Keratinocyte (primary cell): Measurements from ENCODE around the gene ZCCHC10. TPM values are rescaled to one million over a fixed set of nuclear protein-coding genes. Genes with fewer than 3 reads are reported as not detected.

Experiments used
- DNase-seq: peaks from one replicate; pipeline ENCODE4 v3.0.0-alpha.2; 2011; ENCODE audit warnings: low read depth, missing footprints, low spot score
- FAIRE-seq: peaks from 2 replicates; lab custom pipeline; 2011; peaks lifted over from hg19 to GRCh38; lab: Jason Lieb, UNC
- H2AFZ ChIP-seq: 2 replicates; pipeline ENCODE4 v1.6.0; 2012; ENCODE audit warnings: low read length, control low read depth, inconsistent platforms; ENCODE audit not compliant: control insufficient read depth
- H3K27ac ChIP-seq: 2 replicates; pipeline ENCODE4 v1.5.1; 2011; ENCODE audit warnings: low read length; ENCODE audit not compliant: control insufficient read depth, insufficient read depth
- H3K27me3 ChIP-seq: 3 replicates; pipeline ENCODE4 v1.6.0; 2011; ENCODE audit warnings: low read length; ENCODE audit not compliant: control insufficient read depth, insufficient read depth; ENCODE audit errors: extremely low read depth
- H3K36me3 ChIP-seq, 2 experiments: 2 replicates in 1 of 2; 3 replicates in 1 of 2; pipeline ENCODE4 v1.5.1; 2011; ENCODE audit warnings: low read length in 2 of 2, mild to moderate bottlenecking in 1 of 2; ENCODE audit not compliant: control insufficient read depth in 2 of 2, insufficient read depth in 2 of 2; ENCODE audit errors: extremely low read depth in 1 of 2
- H3K4me1 ChIP-seq: 3 replicates; pipeline ENCODE4 v1.5.1; 2011; ENCODE audit warnings: low read length; ENCODE audit not compliant: control insufficient read depth, insufficient read depth; ENCODE audit errors: extremely low read depth
- H3K4me2 ChIP-seq: 3 replicates; pipeline ENCODE4 v1.6.0; 2011; ENCODE audit warnings: low read depth, low read length; ENCODE audit not compliant: control insufficient read depth, insufficient read depth; ENCODE audit errors: extremely low read depth
- H3K4me3 ChIP-seq, 3 experiments: fragments of 200-600 bp in 1 of 3; sonication (generic) in 1 of 3; 2 replicates in 2 of 3; 3 replicates in 1 of 3; pipeline ENCODE4 v1.5.1; 2011 to 2016; ENCODE audit warnings: low read length in 3 of 3, mild to moderate bottlenecking in 3 of 3, control low read depth in 2 of 3, inconsistent platforms in 1 of 3, low read depth in 1 of 3, mixed read lengths in 1 of 3, mixed run types in 1 of 3, moderate library complexity in 1 of 3; ENCODE audit not compliant: control insufficient read depth in 2 of 3, insufficient read depth in 2 of 3; ENCODE audit errors: extremely low read depth in 1 of 3
- H3K79me2 ChIP-seq: 2 replicates; pipeline ENCODE4 v1.6.0; 2012; ENCODE audit warnings: low read length; ENCODE audit not compliant: control insufficient read depth, insufficient read depth
- H3K9ac ChIP-seq: 3 replicates; pipeline ENCODE4 v1.6.0; 2011; ENCODE audit warnings: low read length; ENCODE audit not compliant: control insufficient read depth, insufficient read depth; ENCODE audit errors: extremely low read depth
- H3K9me1 ChIP-seq: 3 replicates; pipeline ENCODE4 v1.6.0; 2011; ENCODE audit warnings: low read length; ENCODE audit not compliant: control insufficient read depth, insufficient read depth; ENCODE audit errors: extremely low read depth
- H3K9me3 ChIP-seq: 2 replicates; pipeline ENCODE4 v1.5.1; 2012; ENCODE audit warnings: low read depth, low read length; ENCODE audit not compliant: control insufficient read depth
- H4K20me1 ChIP-seq: 3 replicates; pipeline ENCODE4 v1.6.0; 2011; ENCODE audit warnings: low read length; ENCODE audit not compliant: control insufficient read depth, insufficient read depth; ENCODE audit errors: extremely low read depth
- EZH2 ChIP-seq: IDR thresholded peaks from one replicate; pipeline ENCODE4 v1.6.1; 2012; ENCODE audit warnings: inconsistent platforms, mild to moderate bottlenecking, low read length, moderate library complexity
- dilution Hi-C: fragments of 300-500 bp; cut with MboI; formaldehyde crosslinking; loops from one replicate; pipeline ENCODE4 v1.7.0; 2020; ENCODE audit warnings: low sequenced_read_pairs; ENCODE audit not compliant: extremely low pct_ligation_motif_present
- polyA plus RNA-seq, 5 experiments: library from polyadenylated mRNA; depleted of rRNA in 3 of 5; stranded (reverse) in 3 of 5; stranded (forward) in 1 of 5; unstranded in 1 of 5; fragments of >200 nt; gene quantifications; 1 replicate in 1 of 5; 2 replicates in 3 of 5; 3 replicates in 1 of 5; pipeline versions ENCODE4 v1.2.1 to v1.2.3, GENCODE V29; 2011 to 2012; ENCODE audit warnings: missing spikeins in 2 of 5, low read depth in 1 of 5, low replicate concordance in 1 of 5
- TF ChIP-seq, protein P1 (sequence below), 3 experiments: IDR thresholded peaks in 1 of 3; conservative IDR thresholded peaks in 1 of 3; optimal IDR thresholded peaks in 1 of 3; 2 replicates in 2 of 3; 3 replicates in 1 of 3; pipeline versions ENCODE3 to v1.5.1; 2011; ENCODE audit warnings: low read length in 3 of 3, mild to moderate bottlenecking in 3 of 3, moderate library complexity in 2 of 3, control low read depth in 1 of 3, inconsistent platforms in 1 of 3; ENCODE audit not compliant: insufficient read depth in 2 of 3; ENCODE audit errors: extremely low read depth in 1 of 3

Gene ZCCHC10
- polyA plus RNA-seq, 1 donor (not counting 4 experiments of a cell fraction or from before 2014, with no cell fraction given) = 38.5 TPM

DNA sequence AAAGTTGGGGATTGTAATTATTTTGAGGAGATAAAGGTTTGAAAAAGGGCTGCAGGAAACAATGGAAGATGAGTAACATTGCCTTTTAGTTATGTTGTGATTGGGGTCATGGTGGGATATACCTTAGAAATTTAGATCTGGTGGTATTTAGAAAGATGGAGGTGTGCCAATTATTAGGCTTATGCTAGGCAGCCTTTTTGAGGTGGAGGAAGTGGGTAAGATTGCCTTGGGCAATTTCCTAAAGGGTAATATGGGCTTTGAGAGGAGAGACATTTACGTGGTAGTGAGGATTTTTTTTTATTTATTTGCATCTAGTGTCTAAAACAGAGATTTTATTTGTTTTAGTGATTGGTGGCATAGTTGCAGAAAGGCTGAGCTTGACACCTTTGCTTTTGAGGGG lies 35.9 kb upstream of the ZCCHC10 start:
- dilution Hi-C loops = no loop called here
- no peaks in the 10 kb centered on the region for H3K9me1 ChIP-seq
- no peak for TF ChIP-seq EZH2
- TF ChIP-seq, protein P1, sequence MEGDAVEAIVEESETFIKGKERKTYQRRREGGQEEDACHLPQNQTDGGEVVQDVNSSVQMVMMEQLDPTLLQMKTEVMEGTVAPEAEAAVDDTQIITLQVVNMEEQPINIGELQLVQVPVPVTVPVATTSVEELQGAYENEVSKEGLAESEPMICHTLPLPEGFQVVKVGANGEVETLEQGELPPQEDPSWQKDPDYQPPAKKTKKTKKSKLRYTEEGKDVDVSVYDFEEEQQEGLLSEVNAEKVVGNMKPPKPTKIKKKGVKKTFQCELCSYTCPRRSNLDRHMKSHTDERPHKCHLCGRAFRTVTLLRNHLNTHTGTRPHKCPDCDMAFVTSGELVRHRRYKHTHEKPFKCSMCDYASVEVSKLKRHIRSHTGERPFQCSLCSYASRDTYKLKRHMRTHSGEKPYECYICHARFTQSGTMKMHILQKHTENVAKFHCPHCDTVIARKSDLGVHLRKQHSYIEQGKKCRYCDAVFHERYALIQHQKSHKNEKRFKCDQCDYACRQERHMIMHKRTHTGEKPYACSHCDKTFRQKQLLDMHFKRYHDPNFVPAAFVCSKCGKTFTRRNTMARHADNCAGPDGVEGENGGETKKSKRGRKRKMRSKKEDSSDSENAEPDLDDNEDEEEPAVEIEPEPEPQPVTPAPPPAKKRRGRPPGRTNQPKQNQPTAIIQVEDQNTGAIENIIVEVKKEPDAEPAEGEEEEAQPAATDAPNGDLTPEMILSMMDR (optimal IDR thresholded peaks at IDR 0.05 in 1 of 3, IDR thresholded peaks at IDR 0.05 in 1 of 3, conservative IDR thresholded peaks at IDR 0.05 in 1 of 3; ENCODE audit: extremely low read depth in 1 of 3, insufficient read depth in 2 of 3, low read length in 3 of 3) = no peak
- H3K4me2 ChIP-seq = no peak overlapping the region
- FAIRE-seq (no peak), DNase-seq (no peak)
- H3K36me3 ChIP-seq = peaks cover 3 to 4% of the 10 kb centered on the region in 2 experiments
- H3K27ac ChIP-seq = no peak overlapping the region
- H3K4me3 ChIP-seq = no peak overlapping the region
- H4K20me1 ChIP-seq = peaks cover 28% of the 10 kb centered on the region
- H3K4me1 ChIP-seq = peaks cover 12% of the 10 kb centered on the region
- no peak overlapping the region for H3K9ac ChIP-seq
- H3K9me3 ChIP-seq = no peaks in the 10 kb centered on the region
- no peak overlapping the region for H2AFZ ChIP-seq
- peaks cover 95% of the 10 kb centered on the region for H3K79me2 ChIP-seq
- H3K27me3 ChIP-seq = no peaks in the 10 kb centered on the region

GRCh38 chr5:133059621-133060020 lies 33.3 kb upstream of the ZCCHC10 start:
- no peak overlapping the region for H2AFZ ChIP-seq
- no peaks in the 10 kb centered on the region for H3K9me1 ChIP-seq
- H3K27ac ChIP-seq = no peak overlapping the region
- H3K4me2 ChIP-seq = no peak overlapping the region
- TF ChIP-seq, protein P1 (optimal IDR thresholded peaks at IDR 0.05 in 1 of 3, IDR thresholded peaks at IDR 0.05 in 1 of 3, conservative IDR thresholded peaks at IDR 0.05 in 1 of 3; ENCODE audit: extremely low read depth in 1 of 3, insufficient read depth in 2 of 3, low read length in 3 of 3) = no peak
- TF ChIP-seq EZH2 = no peak
- no peaks in the 10 kb centered on the region for H3K27me3 ChIP-seq
- H4K20me1 ChIP-seq = peaks cover 36% of the 10 kb centered on the region
- DNase-seq (no peak), FAIRE-seq (no peak)
- H3K4me3 ChIP-seq = no peak overlapping the region
- no peaks in the 10 kb centered on the region for H3K9me3 ChIP-seq
- dilution Hi-C loops = no loop called here
- peaks cover 13% of the 10 kb centered on the region for H3K4me1 ChIP-seq
- peaks cover 100% of the 10 kb centered on the region for H3K79me2 ChIP-seq
- H3K36me3 ChIP-seq = peaks cover 0 to 8% of the 10 kb centered on the region in 2 experiments
- no peak overlapping the region for H3K9ac ChIP-seq
